Aorta (tissue), 5 donors: ENCODE data around the gene CD48. TPM values are rescaled to one million over a fixed set of nuclear protein-coding genes. Genes with fewer than 3 reads are reported as not detected.

Experiments
- ATAC-seq: fragments of 200-7000 bp; cut with Tn5 transposase; one replicate; pipeline ENCODE4 v1.9.1; 2022; ENCODE audit warnings: moderate library complexity; ENCODE audit not compliant: low FRiP score
- DNase-seq, 2 donors: peaks; one replicate each; pipeline ENCODE4 v3.0.0-alpha.2; 2020
- H3K27ac ChIP-seq, 2 donors: one replicate each; pipeline ENCODE4 v1.5.1; 2013; ENCODE audit warnings: low read length in 2 of 2, mild to moderate bottlenecking in 2 of 2, moderate library complexity in 2 of 2, control low read depth in 1 of 2, inconsistent platforms in 1 of 2, low read depth in 1 of 2
- H3K27me3 ChIP-seq, 2 donors: one replicate each; pipeline ENCODE4 v1.6.1; 2013; ENCODE audit warnings: control low read depth in 1 of 2, low read length in 1 of 2, mild to moderate bottlenecking in 1 of 2, moderate library complexity in 1 of 2; ENCODE audit not compliant: insufficient read depth in 2 of 2, control insufficient read depth in 1 of 2
- H3K36me3 ChIP-seq, 2 donors: one replicate each; pipeline ENCODE4 v1.6.1; 2013; ENCODE audit warnings: control low read depth in 1 of 2, low read length in 1 of 2, mild to moderate bottlenecking in 1 of 2; ENCODE audit not compliant: insufficient read depth in 2 of 2, control insufficient read depth in 1 of 2
- H3K4me1 ChIP-seq, 2 donors: one replicate each; pipeline ENCODE4 v1.6.1; 2013; ENCODE audit warnings: low read length in 2 of 2, control low read depth in 1 of 2, mild to moderate bottlenecking in 1 of 2, moderate library complexity in 1 of 2; ENCODE audit not compliant: insufficient read depth in 2 of 2, control insufficient read depth in 1 of 2
- H3K4me3 ChIP-seq, 2 donors: one replicate each; pipeline ENCODE4 v1.5.1; 2013; ENCODE audit warnings: low read length in 2 of 2, control low read depth in 1 of 2, mild to moderate bottlenecking in 1 of 2
- H3K9me3 ChIP-seq: one replicate; pipeline ENCODE4 v1.6.1; 2013; ENCODE audit warnings: mild to moderate bottlenecking, low read length; ENCODE audit not compliant: control insufficient read depth
- WGBS, 2 donors: extraction: QIAGEN DNeasy Blood & Tissue Kit; methylation state at CpG; one replicate each; pipeline ENCODE4 v1.1.7; 2013; 5-methylcytosine and 5-hydroxymethylcytosine counted together
- intact Hi-C, 2 donors: fragments of 100-400 bp; cut with DNase I; formaldehyde crosslinking; loops; one replicate each; pipeline versions ENCODE4 v1.14.2 to v1.15.0; 2022
- polyA plus RNA-seq, 2 donors: library from polyadenylated mRNA; stranded (reverse); fragments of 200-250 nt; gene quantifications; one replicate each; pipeline ENCODE4 v1.2.3, GENCODE V29; 2013
- total RNA-seq, 2 donors: library from RNA; stranded (reverse); fragmentation: NEBNext Ultra II Directional; extraction: Animal tissue kit (Norgen Biotek cat#: 25700); gene quantifications; one replicate each; pipeline ENCODE4 v1.2.1, GENCODE V29; 2021
- donor health status: healthy with polysubstance abuse.
- donor health status: Bipolar disorder and iron deficiency.
- donor health status: DM: no; HTN: no; CAD: no.
- donor health status: DM: no; HTN: no; CAD: no.
- donor health status: DM: yes; HTN: yes; CAD: no.

The CD48 gene
- total and polyA plus RNA-seq, 4 donors: 1.7 to 11.3 (median 5.2) TPM

DNA sequence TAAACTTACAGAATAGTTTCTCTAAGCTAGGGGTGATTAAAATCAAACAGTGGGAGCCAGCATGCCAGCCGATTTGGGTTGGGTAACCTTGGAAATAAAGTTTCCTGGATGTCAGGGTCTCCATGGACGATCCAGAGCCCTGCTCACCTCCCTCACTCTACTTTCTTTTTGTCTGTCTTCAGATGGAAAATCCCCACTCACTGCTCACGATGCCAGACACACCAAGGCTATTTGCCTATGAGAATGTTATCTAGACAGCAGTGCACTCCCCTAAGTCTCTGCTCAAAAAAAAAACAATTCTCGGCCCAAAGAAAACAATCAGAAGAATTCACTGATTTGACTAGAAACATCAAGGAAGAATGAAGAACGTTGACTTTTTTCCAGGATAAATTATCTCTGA, 41.3 kb upstream of the CD48 start:
- Histone ChIP-seq H3K27ac (no peak overlapping the region), H3K4me3 (no peak overlapping the region), H3K36me3 (no peaks in the 10 kb centered on the region), H3K9me3 (no peaks in the 10 kb centered on the region), H3K27me3 (peaks cover 0 to 2% of the 10 kb centered on the region in 2 donors), H3K4me1 (no peaks in the 10 kb centered on the region)
- WGBS, 2 donors: 16 to 18% methylated on average over 5 of the region's 5 CpGs
- ATAC-seq (no peak), DNase-seq (no peak)
- intact Hi-C loops: no loop called here

- 73 to 81% methylated on average over 3 of the region's 3 CpGs for WGBS, 2 donors
- intact Hi-C loops: no loop called here
- H3K36me3 ChIP-seq: no peaks in the 10 kb centered on the region
Observed at GRCh38 chr1:160752406-160752805, 40.8 kb upstream of the CD48 start.

DNA sequence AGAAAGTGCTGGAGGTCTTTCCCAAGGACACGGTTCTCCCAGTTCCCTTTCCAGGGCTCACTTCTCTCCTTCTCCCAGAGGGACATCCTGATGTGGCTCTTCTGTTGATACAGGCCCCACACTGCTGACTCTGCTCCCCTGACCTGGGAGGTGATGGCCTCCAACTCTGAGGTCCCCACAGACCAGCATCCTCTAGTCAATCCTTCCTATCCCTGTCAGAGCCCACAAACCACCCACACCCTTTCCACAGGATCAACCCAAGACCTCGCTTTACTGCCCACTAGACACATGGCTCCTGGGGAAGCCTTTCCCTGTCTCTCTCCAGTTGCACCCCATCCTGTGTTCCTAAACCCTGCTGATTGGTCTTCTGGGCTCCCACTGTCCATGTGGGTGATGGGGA, 39.0 kb upstream of the CD48 start:
- no peaks in the 10 kb centered on the region for H3K4me1 ChIP-seq
- H3K27me3 ChIP-seq: peaks cover 0 to 2% of the 10 kb centered on the region in 2 donors
- H3K9me3 ChIP-seq: no peaks in the 10 kb centered on the region
- ATAC-seq (no peak), DNase-seq (no peak)
- H3K36me3 ChIP-seq: no peaks in the 10 kb centered on the region
- no peak overlapping the region for H3K27ac ChIP-seq
- no peak overlapping the region for H3K4me3 ChIP-seq
- intact Hi-C loops: no loop called here
- WGBS, 2 donors: 86 to 88% methylated on average over 2 of the region's 2 CpGs

More at GRCh38 chr1:160752406-160752805, 40.8 kb upstream of the CD48 start:
- DNase-seq (no peak), ATAC-seq (no peak)
- Histone ChIP-seq H3K27me3 (peaks cover 0 to 2% of the 10 kb centered on the region in 2 donors), H3K9me3 (no peaks in the 10 kb centered on the region), H3K27ac (no peak overlapping the region), H3K4me1 (no peaks in the 10 kb centered on the region), H3K4me3 (no peak overlapping the region)

GRCh38 chr1:160748878-160749269, 37.3 kb upstream of the CD48 start:
- no peak overlapping the region for H3K4me3 ChIP-seq
- 97 to 99% methylated on average over 1 of the region's 1 CpG for WGBS, 2 donors
- H3K27me3 ChIP-seq: peaks cover 0 to 2% of the 10 kb centered on the region in 2 donors
- H3K36me3 ChIP-seq: no peaks in the 10 kb centered on the region
- no peak for DNase-seq
- intact Hi-C loops: no loop called here
- H3K4me1 ChIP-seq: no peaks in the 10 kb centered on the region
- no peaks in the 10 kb centered on the region for H3K9me3 ChIP-seq
- no peak for ATAC-seq
- H3K27ac ChIP-seq: no peak overlapping the region

DNA sequence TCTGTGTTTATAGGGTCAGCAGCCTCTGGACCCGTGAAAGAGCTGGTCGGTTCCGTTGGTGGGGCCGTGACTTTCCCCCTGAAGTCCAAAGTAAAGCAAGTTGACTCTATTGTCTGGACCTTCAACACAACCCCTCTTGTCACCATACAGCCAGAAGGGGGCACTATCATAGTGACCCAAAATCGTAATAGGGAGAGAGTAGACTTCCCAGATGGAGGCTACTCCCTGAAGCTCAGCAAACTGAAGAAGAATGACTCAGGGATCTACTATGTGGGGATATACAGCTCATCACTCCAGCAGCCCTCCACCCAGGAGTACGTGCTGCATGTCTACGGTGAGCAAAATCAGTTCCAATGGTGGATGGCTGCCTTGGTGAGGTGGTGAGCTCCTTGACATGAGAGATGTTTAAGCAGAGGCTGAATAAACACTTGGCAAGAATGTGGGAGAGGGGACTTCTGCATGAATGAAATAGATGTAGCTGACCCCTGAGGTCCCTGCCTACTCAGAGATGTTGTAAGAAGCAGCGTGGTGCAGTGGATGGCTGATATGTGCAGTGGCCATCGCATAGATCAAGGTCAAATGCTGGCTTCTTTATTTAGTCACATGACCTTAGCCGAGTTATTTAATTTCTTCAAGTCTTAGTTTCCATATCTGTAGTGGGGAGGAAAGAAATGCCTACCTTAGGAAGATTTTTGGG, 36.7 kb upstream of the CD48 start:
- intact Hi-C loops: no loop called here
- Histone ChIP-seq H3K27ac (no peak overlapping the region), H3K4me3 (no peak overlapping the region), H3K4me1 (no peaks in the 10 kb centered on the region), H3K9me3 (no peaks in the 10 kb centered on the region), H3K36me3 (no peaks in the 10 kb centered on the region), H3K27me3 (peaks cover 0 to 2% of the 10 kb centered on the region in 2 donors)
- no peak for ATAC-seq
- WGBS, 2 donors: 85 to 89% methylated on average over 10 of the region's 10 CpGs
- DNase-seq: no peak

DNA sequence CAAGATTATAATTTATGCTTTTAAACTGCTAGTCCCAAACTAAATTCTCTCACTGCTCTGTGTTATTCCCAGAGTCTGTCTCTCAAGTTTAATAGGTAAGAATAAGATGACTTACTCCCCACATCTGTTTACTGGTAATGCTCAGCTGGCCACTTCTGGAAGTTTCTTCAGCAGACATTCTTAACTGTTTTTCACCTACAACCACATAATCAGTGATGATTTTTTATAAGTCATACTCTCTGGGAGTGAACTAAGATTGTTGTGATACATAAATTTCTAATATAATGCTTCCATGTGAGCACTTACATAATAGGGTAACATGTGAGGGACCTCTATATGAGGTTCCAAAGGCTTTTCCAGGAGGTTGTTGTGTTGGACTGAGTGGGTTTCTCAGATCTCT, 36.1 kb upstream of the CD48 start:
- Histone ChIP-seq H3K27ac (no peak overlapping the region), H3K4me3 (no peak overlapping the region), H3K4me1 (no peaks in the 10 kb centered on the region), H3K9me3 (no peaks in the 10 kb centered on the region), H3K27me3 (peaks cover 0 to 2% of the 10 kb centered on the region in 2 donors), H3K36me3 (no peaks in the 10 kb centered on the region)
- intact Hi-C loops: no loop called here
- no peak for DNase-seq
- no peak for ATAC-seq

DNA sequence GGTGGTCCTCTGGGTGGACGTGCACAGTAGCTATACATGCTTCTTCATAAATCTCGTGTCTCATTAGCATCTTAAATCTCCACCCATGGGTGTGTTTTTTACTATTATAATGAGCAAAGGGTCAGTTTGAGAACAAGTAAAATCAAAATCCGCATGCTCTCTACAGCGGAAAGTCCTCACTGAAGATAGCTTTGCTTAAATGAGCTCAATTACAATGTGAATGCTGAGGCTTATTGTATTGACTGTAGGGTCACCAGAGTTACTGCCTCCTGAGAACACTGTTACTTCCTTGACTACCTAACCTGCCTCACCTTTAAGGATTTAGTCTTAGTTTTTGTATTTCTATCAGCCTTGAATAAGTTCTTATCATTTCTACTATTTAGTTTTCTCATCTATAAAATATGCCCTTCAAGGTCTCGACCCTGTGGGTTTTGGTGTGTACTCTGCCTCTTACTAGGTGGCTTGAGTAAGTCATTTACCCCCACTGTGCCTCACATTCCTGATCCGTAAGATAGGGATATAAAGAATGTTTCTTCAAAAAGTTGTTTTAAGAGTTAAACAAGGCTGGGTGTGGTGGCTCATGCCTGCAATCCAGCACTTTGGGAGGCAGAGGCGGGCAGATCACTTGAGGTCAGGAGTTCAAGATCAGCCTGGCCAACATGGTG, 35.3 kb upstream of the CD48 start:
- Histone ChIP-seq H3K27me3 (peaks cover 0 to 2% of the 10 kb centered on the region in 2 donors), H3K36me3 (no peaks in the 10 kb centered on the region), H3K4me3 (no peak overlapping the region), H3K9me3 (no peaks in the 10 kb centered on the region), H3K27ac (no peak overlapping the region), H3K4me1 (no peaks in the 10 kb centered on the region)
- no peak for DNase-seq
- intact Hi-C loops: no loop called here
- no peak for ATAC-seq
- 78 to 80% methylated on average over 7 of the region's 7 CpGs for WGBS, 2 donors

- intact Hi-C loops: no loop called here
- ATAC-seq: no peak
Observed at GRCh38 chr1:160745551-160745950, 33.9 kb upstream of the CD48 start.

More at GRCh38 chr1:160745551-160745950, 33.9 kb upstream of the CD48 start:
- Histone ChIP-seq H3K27me3 (peaks cover 0 to 2% of the 10 kb centered on the region in 2 donors), H3K4me3 (no peak overlapping the region), H3K4me1 (no peaks in the 10 kb centered on the region), H3K9me3 (no peaks in the 10 kb centered on the region), H3K36me3 (no peaks in the 10 kb centered on the region), H3K27ac (no peak overlapping the region)
- 45 to 54% methylated on average over 1 of the region's 1 CpG for WGBS, 2 donors
- DNase-seq: no peak
